SK-N-SH treated with all-trans-retinoic acid at 6 μM for 48 hours (cell line): ENCODE data around the gene CTR9.

Experiments
- BACH2 ChIP-seq: fragments of 250-450 bp; sonication (Bioruptor Pico); IDR thresholded peaks from 2 replicates; pipeline ENCODE4 v1.9.0; 2021; ENCODE audit warnings: mild to moderate bottlenecking, borderline replicate concordance
- CSDC2 ChIP-seq: fragments of 250-450 bp; sonication (Bioruptor Pico); IDR thresholded peaks from 2 replicates; pipeline ENCODE4 v1.5.0; 2020; ENCODE audit warnings: mild to moderate bottlenecking, moderate library complexity
- PATZ1 ChIP-seq: fragments of 250-450 bp; sonication (Bioruptor Pico); IDR thresholded peaks from 2 replicates; pipeline ENCODE4 v1.8.0; 2020; ENCODE audit warnings: mild to moderate bottlenecking, moderate library complexity, borderline replicate concordance
- TSHZ2 ChIP-seq: fragments of 250-450 bp; sonication (Bioruptor Pico); IDR thresholded peaks from 2 replicates; pipeline ENCODE4 v1.5.0; 2020; ENCODE audit warnings: mild to moderate bottlenecking, moderate library complexity
- TF ChIP-seq, protein P1 (sequence below): fragments of 250-450 bp; sonication (Bioruptor Pico); IDR thresholded peaks from 2 replicates; pipeline ENCODE4 v1.8.0; 2021; ENCODE audit warnings: low read depth, mild to moderate bottlenecking, moderate library complexity, borderline replicate concordance

DNA sequence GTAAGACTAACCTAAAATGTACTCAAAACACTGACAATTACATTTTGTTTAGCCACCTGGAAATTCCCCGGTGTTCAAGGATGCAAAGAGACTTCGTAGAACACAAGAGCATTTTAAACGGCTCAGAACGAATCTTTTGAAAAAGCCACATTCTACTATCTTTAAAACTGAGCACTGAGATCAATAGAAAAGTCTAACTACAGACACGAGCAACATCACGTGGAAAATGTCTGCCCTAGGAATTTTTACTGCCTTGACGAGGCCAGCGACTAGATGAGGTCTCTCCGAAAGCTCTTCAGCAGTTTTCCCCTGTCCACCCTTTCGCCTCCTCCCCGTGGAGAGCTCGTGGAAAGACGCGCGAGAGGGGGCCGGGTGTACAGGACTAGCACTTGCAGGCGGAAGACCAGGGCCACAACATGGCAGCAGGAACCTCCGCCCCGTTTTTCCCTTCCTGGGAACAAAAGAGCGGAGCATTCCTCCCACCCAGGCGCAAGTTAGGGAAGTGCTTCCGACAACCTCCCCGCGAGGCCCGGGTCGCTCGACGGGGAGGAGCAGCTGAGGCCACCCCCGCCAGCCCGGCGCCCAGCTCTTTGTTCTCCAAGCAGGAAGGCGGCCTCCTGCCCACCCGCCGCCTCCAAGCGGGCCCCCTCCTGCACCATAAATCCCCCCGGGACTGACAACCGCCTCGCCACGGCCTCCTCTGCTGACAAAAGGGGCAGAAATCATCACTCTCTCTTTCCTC, 56.6 kb downstream of the CTR9 start:
- TF ChIP-seq, protein P1, sequence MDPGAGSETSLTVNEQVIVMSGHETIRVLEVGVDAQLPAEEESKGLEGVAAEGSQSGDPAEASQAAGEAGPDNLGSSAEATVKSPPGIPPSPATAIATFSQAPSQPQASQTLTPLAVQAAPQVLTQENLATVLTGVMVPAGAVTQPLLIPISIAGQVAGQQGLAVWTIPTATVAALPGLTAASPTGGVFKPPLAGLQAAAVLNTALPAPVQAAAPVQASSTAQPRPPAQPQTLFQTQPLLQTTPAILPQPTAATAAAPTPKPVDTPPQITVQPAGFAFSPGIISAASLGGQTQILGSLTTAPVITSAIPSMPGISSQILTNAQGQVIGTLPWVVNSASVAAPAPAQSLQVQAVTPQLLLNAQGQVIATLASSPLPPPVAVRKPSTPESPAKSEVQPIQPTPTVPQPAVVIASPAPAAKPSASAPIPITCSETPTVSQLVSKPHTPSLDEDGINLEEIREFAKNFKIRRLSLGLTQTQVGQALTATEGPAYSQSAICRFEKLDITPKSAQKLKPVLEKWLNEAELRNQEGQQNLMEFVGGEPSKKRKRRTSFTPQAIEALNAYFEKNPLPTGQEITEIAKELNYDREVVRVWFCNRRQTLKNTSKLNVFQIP, result no peak
- TF ChIP-seq PATZ1 (no peak; the same call in 1 of the 2 replicates), TSHZ2 (CRISPR knock-in tag) (no peak), BACH2 (CRISPR knock-in tag) (no peak), CSDC2 (CRISPR knock-in tag) (no peak)
